GM18907 (cell line): ENCODE measurements around the gene CAB39.
"Not testable (repeated sequence)": the region's sequence is repeated elsewhere in the genome, so short reads cannot be mapped to it uniquely, and the experiment has no call there.

Experiments
- ATAC-seq: cut with Tn5 transposase; IDR thresholded peaks from one replicate; pipeline ENCODE4 v1.9.1; 2021; ENCODE audit warnings: mild to moderate bottlenecking, moderate library complexity; ENCODE audit not compliant: unreplicated experiment

The CAB39 gene

DNA sequence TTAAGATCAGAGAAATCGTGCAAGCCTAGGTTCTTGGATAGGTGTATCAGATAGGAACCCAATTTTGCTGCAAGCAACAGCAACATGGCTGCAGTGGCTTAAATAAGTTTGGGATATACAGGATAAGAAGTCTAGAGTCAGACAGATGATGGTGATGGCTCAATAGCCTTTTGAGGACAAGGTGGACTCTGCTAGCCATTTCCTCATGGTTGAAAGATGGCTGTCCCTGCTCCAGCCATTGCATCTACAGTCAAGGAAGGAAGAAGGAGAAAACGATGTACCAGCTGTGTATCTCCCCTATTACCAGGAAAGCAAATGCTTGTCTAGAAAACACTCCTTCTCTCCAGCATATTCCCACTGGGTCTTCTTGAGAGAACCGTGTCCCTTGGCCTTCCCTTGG, 30.1 kb upstream of the CAB39 start:
- ATAC-seq: no peak

DNA sequence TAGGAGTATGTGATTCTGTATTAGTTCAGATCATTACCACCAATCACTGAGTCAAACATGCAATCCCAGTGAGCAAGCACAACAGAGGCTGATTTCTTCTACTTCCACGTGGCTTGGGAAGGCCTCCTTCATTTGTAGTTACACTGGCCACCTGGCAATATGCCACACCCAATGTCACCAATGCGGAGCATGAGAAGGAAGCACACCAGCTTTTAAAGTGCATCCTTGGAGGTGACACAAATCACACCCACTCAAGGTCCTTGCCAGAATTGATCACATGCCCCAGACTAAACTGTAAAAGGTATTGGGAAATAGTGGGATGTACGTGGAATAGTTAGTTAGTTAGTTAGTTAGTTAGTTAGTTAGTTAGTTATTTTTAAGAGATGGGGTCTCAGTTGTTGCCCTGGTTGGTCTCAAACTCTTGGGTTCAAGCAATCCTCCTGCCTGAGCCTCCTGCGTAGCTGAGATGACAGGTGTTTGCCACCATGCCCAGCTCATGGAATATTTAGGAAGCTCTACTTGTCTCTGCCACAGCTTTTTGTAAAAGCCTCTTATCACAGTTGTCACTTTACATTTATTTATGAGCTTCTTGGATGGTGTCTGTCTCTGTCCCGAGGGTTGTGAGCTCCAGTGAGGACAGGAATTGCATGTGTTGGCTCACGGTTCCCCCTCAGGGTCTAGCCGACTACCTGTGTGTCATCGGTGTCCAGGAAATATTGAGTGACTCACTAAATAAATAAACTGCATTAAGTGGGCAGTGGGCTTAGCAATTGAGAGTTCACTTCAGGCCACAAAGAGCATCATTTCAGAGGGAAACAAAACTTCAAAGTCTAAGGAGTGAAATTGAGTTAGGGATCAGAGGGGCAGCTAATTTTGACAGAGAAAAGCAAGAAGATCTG, 28.1 kb upstream of the CAB39 start:
- no peak for ATAC-seq

DNA sequence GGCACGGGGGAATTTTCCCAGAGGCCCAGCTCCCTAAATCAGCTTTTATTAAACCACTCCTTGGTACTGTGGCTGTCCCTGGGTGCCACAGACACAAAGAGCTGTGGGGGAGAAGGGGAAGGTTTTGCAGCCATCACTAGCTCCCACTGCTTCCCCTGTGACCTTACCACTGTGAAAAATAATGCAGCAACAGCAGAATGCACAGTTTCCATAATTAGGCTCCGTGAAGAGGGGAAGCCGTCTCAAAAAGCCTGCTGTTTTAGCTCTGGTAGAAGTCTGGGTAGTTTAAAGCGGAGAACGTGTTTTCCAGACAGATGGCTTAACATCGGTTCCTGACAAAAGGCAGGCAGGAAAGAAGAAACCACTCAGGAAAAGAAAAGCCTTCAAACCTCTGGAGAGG, 27.5 kb upstream of the CAB39 start:
- no peak for ATAC-seq

DNA sequence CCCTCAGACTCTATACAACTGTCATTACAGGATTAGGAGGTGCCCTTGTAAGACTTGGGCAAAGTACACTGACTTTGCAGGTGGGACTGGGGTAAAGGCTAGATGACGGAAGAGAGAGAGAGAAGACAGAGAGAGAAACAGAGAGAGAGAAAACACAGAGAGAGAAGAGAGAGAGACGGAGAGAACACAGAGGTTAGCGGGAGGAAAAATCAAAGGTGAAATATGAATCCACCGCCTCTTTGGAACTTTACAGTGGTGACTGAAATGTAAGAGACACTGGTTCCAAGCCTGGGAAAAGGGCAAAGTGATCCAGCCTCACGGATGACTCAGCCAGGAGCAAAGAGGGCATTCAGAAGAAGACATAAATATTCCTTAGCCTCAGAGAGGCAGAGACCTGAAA, 25.1 kb upstream of the CAB39 start:
- no peak for ATAC-seq

DNA sequence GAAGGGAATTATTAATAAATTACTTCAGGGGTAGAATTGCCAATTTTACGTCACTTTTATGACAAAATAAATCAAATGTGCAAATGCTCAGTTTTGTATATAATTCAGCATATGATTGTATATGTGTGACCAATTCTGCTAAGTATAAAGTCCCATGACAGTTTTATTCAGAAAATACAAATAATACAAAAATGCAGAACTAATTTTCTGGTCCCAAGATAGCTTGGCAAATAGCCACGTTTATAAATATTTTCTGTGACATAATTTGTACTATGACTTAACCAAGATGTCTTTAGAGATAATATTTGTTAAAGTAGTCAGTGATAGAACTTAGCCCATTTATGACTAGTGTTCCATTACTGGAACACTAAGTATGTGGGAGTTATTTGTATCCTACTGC, 24.2 kb upstream of the CAB39 start:
- ATAC-seq: no peak

DNA sequence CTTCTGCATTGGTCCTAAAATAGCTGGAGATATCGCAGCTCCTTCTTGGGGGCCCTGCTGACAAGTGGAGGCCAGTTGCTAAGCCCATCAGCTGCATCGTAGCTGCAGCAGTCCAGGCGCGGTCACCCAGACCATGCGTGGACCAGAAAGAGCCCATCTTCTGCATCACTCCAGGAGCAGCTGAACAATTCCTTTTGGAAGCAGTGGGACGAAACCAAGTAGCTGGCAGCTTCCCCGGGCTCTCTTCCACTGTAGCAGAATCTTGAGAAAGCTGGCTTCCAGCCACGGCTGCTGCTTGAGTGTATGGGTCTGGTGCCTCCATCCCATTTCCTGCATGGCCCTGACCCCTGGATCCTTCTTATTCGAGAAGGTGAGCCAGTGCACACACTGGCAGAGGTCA, 22.2 kb upstream of the CAB39 start:
- ATAC-seq: no peak

DNA sequence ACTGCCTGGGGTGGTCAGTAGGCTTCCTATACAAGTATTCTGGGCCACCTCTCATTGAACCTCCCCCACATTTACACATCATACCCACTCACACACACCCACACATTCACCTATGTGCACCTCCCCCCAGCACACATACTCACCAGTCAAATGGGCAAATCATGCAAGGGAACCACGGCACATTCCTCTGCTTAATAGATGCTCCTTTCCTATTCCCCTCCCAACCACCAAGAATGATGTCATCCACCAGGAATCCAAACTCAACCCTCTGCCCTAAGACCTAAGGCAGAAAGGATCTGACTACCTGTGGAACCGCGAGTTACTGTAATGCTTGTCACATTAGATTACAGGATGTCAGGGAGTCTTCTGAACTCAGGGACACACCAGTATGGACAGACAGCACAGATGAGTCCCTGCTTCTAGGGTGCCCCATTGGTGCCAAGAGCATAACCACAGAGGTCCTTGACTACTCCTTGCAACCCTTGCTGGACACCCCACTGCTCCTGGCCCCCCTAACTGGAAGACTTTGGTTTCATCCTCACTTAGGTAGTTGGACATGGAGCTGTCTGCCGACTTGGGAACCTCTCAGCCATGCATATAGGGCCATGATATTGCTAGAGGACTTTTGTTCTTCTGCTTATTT, 21.5 kb upstream of the CAB39 start:
- ATAC-seq: no peak

DNA sequence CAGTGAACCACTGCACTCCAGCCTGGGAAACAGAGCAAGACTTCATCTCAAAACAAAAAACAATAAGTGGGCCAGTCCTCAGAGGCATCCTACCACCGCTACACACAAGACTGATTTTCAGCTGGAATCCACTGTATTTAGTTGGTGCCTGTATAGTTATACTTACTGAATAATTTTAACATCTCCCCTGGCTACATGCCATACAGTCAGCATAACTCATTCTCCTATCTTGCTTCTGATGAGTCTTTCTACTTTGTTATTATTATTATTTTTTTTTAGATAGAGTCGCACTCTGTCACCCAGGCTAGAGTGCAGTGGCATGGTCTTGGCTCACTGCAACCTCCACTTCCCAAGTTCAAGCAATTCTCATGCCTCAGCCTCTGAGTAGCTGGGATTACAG, 19.9 kb upstream of the CAB39 start:
- no peak for ATAC-seq

DNA sequence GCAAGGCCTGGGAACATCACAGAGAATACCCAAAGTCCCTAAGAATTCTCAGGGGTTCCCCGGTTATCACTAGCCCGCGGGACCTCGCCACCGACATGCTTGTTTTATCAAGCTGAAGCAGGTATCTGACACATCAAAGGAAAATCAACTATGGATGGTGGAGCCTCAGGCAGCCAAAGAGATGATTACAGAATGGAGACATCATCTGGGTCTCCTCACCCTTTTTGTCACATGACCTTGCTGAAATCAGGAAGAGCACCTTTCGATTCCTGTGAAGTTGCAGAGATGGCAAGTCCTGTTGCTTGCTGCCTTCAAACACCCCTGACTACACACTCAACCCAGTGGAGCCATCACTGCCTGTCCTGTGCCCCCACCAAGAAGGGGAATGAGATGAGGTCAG, 19.2 kb upstream of the CAB39 start:
- ATAC-seq: no peak

DNA sequence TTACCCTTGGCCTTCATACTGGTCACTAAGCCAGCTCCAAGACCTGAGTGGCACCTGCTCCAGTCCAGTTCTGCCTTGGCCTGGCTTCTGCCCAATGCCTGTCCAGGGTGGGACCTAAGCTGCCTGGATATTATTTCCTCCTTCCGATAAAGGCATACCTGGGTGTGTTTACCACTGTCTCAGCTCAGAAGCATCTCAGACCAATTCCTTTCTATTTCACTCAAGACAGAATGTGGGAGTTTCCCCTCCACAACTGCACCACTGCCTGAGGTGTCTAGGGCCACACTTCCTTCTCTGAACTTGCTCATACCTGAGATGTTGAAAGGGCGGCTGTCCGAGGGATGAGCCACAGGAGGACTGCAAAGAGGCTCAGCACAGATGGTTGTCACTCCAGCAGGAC, 18.4 kb upstream of the CAB39 start:
- ATAC-seq: no peak

DNA sequence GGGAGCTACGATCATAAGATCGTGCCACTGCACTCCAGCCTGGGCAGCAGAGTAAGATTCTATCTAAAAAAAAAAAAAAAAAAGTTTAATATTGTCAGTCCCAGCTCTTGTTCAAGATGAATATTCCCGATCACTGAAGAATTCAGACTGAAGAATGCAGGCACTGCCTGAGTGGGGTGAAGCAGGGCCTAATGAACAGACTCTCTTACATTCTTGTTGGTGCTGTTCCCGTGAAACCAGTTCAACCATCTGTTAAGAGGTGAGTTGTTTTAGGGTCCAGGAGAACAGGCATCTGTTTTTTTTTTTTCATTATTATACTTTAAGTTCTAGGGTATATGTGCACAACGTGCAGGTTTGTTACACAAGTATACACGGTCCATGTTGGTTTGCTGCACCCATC, 17.1 kb upstream of the CAB39 start:
- ATAC-seq: no peak

DNA sequence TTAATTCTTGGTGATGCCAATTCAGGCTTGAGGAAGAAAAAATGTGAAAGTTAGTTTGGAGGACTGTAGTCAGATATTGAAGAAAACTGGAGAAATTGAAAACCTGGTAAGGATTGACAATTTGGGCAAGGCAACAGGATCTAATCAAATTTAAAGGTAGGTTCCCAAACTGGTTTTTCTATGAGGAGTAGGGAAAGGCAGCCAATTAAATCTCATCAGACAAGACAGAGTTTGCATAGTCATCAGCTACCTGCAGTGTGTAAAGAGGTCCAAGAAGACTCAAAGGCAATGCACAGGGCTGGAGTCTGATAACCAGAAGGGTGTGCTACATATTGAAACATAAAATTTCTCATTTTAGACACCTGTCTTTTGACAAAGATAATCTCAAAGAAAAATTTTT, 16.0 kb upstream of the CAB39 start:
- ATAC-seq: no peak

DNA sequence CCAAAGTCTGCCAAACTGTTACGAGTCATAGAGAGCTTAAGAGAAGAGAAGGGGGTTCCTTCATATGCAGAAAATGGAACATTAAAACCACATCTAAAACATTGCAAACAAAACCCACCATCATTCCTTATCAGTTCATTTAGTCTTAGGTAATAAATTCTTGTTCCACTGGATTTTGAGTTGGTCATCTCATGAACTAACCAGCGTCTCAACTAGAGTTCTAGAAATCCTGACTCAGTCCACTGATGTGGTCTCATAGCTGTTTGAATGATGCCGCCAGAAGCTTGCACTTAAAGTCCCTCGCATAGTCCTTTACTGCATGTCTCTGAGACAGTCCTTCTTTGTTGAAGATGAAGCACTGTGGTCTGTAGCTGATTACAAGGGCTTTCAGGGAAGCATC, 15.0 kb upstream of the CAB39 start:
- ATAC-seq: no peak

DNA sequence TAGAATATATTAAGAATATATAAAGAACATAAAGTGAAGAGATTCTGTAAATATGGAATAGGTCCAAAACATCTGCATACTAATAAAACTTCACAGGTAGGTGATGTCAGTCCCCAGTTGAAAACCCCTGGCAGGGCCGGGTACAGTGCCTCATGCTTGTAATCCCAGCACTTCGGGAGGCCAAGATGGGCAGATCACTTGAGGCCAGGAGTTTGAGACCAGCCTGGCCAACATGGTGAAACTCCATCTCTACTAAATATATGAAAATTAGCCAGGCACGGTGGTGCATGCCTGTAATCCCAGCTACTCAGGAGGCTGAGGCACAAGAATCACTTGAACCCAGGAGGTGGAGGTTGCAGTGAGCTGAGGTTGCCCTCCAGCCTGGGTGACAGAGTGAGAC, 13.9 kb upstream of the CAB39 start:
- not testable (repeated sequence) for ATAC-seq

DNA sequence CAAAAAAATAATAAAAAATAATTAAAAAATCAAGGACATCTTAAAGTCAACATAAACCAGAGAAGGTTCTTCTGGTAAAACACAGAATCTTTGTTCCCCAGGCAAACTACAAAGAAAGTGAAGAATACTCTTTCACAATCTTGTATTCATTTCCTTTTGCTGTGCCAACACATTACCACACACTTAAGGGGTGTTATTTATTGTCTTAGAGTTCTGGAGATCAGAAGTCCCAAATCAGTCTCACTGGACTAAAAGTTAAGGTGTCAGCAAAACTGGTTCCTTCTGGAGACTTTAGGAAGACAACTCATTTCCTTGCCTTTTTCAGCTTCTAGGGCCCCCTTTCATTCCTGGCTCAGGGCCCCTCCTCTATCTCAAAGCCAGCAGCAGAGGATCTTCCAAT, 12.2 kb upstream of the CAB39 start:
- no peak for ATAC-seq

DNA sequence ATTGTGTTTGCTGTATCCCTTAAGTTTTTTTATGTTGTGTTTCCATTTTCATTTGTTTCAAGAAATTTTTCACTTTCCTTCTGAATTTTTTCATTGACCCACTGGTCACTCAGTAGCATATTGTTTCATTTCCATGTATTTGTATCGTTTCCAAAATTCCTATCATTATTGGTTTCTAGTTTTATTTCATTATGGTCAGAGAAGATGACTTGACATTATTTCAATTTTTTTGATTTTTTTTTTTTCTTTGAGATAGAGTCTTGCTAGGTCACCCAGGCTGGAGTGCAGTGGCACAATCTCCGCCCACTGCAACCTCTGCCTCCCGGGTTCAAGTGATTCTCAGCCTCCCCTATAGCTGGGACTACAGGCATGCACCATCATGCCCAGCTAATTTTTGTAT, 11.3 kb upstream of the CAB39 start:
- ATAC-seq: no peak

DNA sequence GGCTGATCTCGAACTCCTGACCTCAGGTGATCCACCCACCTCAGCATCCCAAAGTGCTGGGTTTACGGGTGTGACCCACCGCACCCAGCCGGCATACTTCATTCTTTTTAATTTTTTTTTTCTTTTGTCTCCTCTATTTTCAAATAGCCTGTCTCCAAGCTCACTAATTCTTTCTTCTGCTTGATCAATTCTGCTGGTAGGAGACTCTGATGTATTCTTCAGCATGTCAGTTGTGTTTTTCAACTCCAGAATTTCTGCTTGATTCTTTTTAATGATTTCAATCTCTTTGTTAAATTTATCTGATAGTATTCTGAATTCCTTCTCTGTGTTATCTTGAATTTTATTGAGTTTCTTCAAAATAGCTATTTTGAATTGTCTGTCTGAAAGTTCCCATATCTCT, 10.2 kb upstream of the CAB39 start:
- ATAC-seq: not testable (repeated sequence)

DNA sequence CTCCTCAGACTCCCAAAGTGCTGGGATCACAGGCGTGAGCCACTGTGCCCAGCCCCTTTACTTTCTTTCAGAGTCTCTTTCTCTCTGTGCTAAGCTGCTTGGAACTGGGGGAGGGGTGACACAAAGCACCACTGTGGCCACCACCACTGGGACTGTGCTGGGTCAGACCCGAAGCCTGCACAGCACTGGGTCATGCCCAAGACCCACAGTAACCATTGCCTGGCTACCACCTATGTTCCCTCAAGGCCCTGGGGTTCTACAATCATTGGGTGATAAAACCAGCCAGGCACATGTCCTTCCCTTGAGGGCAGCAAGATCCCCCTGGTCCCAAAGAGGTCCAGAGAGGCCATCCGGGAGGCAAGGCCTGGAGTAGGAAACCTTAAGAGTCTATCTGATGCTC, 9.1 kb upstream of the CAB39 start:
- ATAC-seq: no peak

DNA sequence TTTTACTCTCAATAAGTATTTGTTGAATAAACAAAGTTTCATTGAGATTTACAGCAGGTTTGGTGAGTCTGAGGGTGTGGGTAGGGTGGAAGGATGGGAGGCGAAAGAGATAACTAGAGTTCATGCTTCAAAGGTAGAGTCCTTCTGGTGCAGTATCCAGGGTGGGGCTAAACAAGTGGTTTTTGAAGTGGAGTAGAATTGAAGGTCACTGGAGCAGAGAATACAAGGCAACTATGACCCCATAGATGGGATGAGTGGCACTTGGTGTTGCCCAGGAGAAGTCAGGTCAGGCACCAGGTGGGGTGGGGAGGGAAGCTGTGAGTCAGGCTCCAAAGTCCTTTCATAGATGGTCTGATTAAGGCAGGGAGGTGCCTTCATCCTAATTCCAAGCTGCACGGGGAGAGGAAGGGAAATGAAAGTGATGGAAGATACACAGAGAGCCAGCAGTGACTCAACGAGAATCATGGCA, 6.6 kb upstream of the CAB39 start:
- no peak for ATAC-seq

DNA sequence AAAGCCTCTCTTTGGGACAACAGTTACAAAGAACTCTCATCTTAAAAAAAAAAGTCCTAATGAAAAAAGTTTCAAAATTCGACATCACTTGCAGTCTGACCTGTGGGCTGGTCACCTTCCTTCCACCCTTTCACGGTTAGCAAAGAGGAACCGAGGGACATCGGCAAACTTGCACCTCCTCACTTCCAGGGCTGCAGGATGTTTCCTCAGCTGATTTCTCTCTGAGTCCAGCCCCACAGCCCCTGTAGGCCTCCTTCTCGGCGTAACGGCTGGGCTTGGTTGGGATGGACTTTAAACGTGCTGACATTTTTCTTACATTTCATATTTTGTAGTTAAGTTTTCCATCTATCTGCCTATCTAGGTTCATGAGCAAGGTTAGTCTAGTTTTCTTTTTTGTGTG, 5.7 kb upstream of the CAB39 start:
- ATAC-seq: no peak

DNA sequence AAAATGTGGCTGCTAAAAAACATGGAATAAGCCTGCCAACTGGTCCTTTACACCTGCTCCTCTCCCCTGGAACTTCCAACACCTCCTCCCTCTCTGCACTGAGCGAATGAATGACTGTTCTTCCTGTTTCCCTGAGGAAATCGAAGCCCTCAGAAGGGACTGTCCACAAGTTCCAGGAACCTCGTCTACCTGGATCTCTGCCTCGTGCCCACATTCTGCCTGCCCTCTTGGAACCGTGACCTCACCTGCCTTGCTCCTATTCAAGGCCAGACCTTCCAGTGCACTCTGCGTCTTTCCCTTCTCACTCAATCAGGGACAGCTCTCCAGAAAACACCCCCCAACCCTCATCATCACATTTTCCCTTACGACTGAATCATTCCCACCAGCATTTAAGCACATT, 4.4 kb upstream of the CAB39 start:
- ATAC-seq: no peak

DNA sequence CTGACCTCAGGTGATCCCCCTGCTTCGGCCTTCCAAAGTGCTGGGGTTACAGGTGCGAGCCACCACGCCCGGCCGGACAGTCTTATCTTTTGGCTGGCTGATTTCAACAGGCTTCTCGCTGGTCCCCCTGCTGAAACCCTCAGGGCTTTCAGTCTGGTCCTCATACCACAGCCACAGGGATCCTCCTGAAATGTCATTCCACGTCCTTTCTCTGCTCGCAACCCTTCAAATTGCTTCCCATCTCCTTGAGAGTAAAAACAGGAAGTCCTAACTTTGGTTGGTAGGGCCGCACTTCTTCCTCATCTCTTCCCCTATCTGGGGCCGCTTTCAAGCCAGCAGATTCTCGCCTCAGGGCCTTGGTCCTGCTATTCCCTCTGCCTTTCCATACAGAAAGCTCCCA, 1.4 kb upstream of the CAB39 start:
- ATAC-seq: no peak
